ENCODE measurements around the gene LAMTOR4. TPM values are rescaled to one million over a fixed set of nuclear protein-coding genes. Genes with fewer than 3 reads are reported as not detected.
A peak's percentile ranks its signal among the peaks of the same experiment; 100 is the strongest.

LAMTOR4 gene
- total and polyA plus RNA-seq, 2 of the 13 experiments (the other 11 are each of a cell fraction or from before 2014, with no cell fraction given) = 115 to 118 TPM

DNA sequence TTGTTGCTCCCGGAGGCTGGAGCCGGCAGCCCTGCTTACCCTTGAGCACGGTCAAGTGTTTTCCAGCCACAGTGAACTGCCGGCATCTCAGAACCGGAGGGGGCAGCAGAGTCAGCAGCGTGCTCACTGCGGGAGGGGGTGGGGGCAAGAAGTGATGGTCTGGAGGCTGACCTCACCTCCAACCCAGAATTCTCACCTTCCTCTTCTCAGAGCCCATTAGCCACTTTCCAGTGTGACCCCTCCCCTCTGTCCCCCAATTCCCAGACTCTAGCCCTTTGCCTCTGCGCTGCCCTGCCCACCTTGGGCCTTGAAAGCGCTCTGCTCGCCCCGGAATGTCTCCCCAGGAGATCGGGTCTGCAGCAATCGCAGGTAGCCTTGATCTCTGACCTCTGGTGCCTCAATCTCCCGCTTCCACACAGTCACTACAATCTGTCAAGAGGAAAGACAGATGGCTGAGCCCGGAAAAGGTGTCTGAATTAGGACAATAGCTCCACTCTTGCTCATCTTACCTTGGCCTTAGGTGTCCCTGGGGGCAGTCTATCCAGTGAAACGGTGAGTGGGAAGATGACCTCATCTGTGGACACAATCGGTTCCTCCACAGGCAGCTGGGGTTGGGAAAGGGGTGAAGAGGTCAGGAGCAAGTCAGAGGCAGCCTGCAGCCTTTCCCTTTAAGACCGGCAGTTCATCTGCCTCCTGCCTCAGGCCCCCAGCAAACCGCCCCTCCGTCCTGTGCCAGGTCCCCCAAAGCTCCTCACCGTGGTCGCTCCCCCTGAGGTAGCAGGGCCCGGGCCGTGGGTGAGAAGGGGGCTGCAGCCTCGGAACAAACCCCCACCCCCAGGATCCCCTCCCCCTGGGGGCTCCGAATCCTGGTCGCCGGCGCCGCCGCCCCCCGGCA, 8.9 kb downstream of the LAMTOR4 start (continued):
- peak; percentile 96 for TF ChIP-seq ATF2 (CRISPR knock-in tag; IDR thresholded peaks at IDR 0.05)
- TF ChIP-seq FOSL2 (CRISPR knock-in tag; IDR thresholded peaks at IDR 0.05) = peak; percentile 76
- TF ChIP-seq U2AF2 (IDR thresholded peaks at IDR 0.05; ENCODE audit: low read depth, low read length) = no peak
- TF ChIP-seq ZNF329 (CRISPR knock-in tag; IDR thresholded peaks at IDR 0.05; ENCODE audit: low read depth) = no peak
- TF ChIP-seq ZNF652 (CRISPR knock-in tag; IDR thresholded peaks at IDR 0.05; ENCODE audit: borderline replicate concordance, low read depth) = no peak
- no peak for TF ChIP-seq ZNF251 (CRISPR knock-in tag; IDR thresholded peaks at IDR 0.05)
- peak; percentile 23; the same call in 1 of the 2 replicates for TF ChIP-seq ZFX (CRISPR knock-in tag; IDR thresholded peaks at IDR 0.05; ENCODE audit: low read depth)
- TF ChIP-seq CCDC6 (CRISPR knock-in tag; IDR thresholded peaks at IDR 0.05) = 0 out of 2 replicates have a peak, but pooled peaks have one; percentile 32
- TF ChIP-seq SOX13 (IDR thresholded peaks at IDR 0.05) = no peak
- peak in 1 of 2 experiments; percentile 55; a peak in 1 of 4 replicates for TF ChIP-seq SOX13 (CRISPR knock-in tag; conservative IDR thresholded peaks at IDR 0.05 in 1 of 2, IDR thresholded peaks at IDR 0.05 in 1 of 2)
- peak; percentile 27; the same call in 1 of the 2 replicates for TF ChIP-seq CREM (IDR thresholded peaks at IDR 0.05)
- TF ChIP-seq CREM (CRISPR knock-in tag; IDR thresholded peaks at IDR 0.05) = no peak
- TF ChIP-seq MEIS1 (CRISPR knock-in tag; IDR thresholded peaks at IDR 0.05; ENCODE audit: borderline replicate concordance) = peak; percentile 38; the same call in 1 of the 2 replicates
- TF ChIP-seq CREB1 (IDR thresholded peaks at IDR 0.05) = 0 out of 2 replicates have a peak, but pooled peaks have one; percentile 6
- TF ChIP-seq CREB1 (CRISPR knock-in tag; IDR thresholded peaks at IDR 0.05) = no peak
- TF ChIP-seq SALL1 (CRISPR knock-in tag; IDR thresholded peaks at IDR 0.05) = peak; percentile 38; the same call in 1 of the 2 replicates
- TF ChIP-seq, protein P1, sequence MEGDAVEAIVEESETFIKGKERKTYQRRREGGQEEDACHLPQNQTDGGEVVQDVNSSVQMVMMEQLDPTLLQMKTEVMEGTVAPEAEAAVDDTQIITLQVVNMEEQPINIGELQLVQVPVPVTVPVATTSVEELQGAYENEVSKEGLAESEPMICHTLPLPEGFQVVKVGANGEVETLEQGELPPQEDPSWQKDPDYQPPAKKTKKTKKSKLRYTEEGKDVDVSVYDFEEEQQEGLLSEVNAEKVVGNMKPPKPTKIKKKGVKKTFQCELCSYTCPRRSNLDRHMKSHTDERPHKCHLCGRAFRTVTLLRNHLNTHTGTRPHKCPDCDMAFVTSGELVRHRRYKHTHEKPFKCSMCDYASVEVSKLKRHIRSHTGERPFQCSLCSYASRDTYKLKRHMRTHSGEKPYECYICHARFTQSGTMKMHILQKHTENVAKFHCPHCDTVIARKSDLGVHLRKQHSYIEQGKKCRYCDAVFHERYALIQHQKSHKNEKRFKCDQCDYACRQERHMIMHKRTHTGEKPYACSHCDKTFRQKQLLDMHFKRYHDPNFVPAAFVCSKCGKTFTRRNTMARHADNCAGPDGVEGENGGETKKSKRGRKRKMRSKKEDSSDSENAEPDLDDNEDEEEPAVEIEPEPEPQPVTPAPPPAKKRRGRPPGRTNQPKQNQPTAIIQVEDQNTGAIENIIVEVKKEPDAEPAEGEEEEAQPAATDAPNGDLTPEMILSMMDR (CRISPR knock-in tag; IDR thresholded peaks at IDR 0.05) = peak; percentile 18; the same call in 1 of the 2 replicates
- no peak for TF ChIP-seq SPEN (CRISPR knock-in tag; IDR thresholded peaks at IDR 0.05; ENCODE audit: low read depth)
- TF ChIP-seq SOX5 (CRISPR knock-in tag; IDR thresholded peaks at IDR 0.05; ENCODE audit: borderline replicate concordance) = peak; percentile 51; the same call in 1 of the 2 replicates
- no peak for TF ChIP-seq PRPF4 (IDR thresholded peaks at IDR 0.05; ENCODE audit: low read depth, low read length, poor library complexity, severe bottlenecking)
- TF ChIP-seq, protein P2, sequence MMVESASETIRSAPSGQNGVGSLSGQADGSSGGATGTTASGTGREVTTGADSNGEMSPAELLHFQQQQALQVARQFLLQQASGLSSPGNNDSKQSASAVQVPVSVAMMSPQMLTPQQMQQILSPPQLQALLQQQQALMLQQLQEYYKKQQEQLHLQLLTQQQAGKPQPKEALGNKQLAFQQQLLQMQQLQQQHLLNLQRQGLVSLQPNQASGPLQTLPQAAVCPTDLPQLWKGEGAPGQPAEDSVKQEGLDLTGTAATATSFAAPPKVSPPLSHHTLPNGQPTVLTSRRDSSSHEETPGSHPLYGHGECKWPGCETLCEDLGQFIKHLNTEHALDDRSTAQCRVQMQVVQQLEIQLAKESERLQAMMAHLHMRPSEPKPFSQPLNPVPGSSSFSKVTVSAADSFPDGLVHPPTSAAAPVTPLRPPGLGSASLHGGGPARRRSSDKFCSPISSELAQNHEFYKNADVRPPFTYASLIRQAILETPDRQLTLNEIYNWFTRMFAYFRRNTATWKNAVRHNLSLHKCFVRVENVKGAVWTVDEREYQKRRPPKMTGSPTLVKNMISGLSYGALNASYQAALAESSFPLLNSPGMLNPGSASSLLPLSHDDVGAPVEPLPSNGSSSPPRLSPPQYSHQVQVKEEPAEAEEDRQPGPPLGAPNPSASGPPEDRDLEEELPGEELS (CRISPR knock-in tag; IDR thresholded peaks at IDR 0.05) = peak; percentile 11; the same call in 1 of the 2 replicates
- TF ChIP-seq RARA (CRISPR knock-in tag; IDR thresholded peaks at IDR 0.05) = peak; percentile 89
- TF ChIP-seq DNMT1 (CRISPR knock-in tag; IDR thresholded peaks at IDR 0.05) = no peak
- no peak for TF ChIP-seq ZFP36L2 (CRISPR knock-in tag; IDR thresholded peaks at IDR 0.05)
- peak; percentile 74; the same call in 1 of the 2 replicates for TF ChIP-seq RXRB (CRISPR knock-in tag; IDR thresholded peaks at IDR 0.05; ENCODE audit: borderline replicate concordance)
- 0 out of 2 replicates have a peak, but pooled peaks have one; percentile 38 for TF ChIP-seq HOXD1 (CRISPR knock-in tag; IDR thresholded peaks at IDR 0.05)
